GM10248 (cell line): Measurements from ENCODE around the gene THAP8.
A peak's percentile ranks its signal among the peaks of the same experiment; 100 is the strongest.

ENCODE experiments used
- CTCF ChIA-PET: fragments of 300-600 bp; sonication (Branson Sonifier 250); formaldehyde crosslinking; extraction: SDS; loops from one replicate; lab custom pipeline; 2021; ENCODE audit warnings: antibody characterized with exemption; lab: Yijun Ruan, JAX
- POLR2A ChIA-PET: fragments of 350-650 bp; sonication (Branson Sonifier 250); formaldehyde crosslinking; extraction: SDS; loops from one replicate; lab custom pipeline; 2020; ENCODE audit warnings: antibody characterized with exemption; lab: Yijun Ruan, JAX
- DNase-seq: peaks from one replicate; pipeline ENCODE4 v3.0.0; 2012; ENCODE audit errors: extremely low spot score
- TF ChIP-seq, protein P1 (sequence below): IDR thresholded peaks from 2 replicates; pipeline ENCODE4 v1.5.1; 2012; ENCODE audit warnings: mild to moderate bottlenecking, low read depth; ENCODE audit errors: extremely low read depth, missing control alignments, control extremely low read depth

THAP8 gene, protein sequence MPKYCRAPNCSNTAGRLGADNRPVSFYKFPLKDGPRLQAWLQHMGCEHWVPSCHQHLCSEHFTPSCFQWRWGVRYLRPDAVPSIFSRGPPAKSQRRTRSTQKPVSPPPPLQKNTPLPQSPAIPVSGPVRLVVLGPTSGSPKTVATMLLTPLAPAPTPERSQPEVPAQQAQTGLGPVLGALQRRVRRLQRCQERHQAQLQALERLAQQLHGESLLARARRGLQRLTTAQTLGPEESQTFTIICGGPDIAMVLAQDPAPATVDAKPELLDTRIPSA

DNA sequence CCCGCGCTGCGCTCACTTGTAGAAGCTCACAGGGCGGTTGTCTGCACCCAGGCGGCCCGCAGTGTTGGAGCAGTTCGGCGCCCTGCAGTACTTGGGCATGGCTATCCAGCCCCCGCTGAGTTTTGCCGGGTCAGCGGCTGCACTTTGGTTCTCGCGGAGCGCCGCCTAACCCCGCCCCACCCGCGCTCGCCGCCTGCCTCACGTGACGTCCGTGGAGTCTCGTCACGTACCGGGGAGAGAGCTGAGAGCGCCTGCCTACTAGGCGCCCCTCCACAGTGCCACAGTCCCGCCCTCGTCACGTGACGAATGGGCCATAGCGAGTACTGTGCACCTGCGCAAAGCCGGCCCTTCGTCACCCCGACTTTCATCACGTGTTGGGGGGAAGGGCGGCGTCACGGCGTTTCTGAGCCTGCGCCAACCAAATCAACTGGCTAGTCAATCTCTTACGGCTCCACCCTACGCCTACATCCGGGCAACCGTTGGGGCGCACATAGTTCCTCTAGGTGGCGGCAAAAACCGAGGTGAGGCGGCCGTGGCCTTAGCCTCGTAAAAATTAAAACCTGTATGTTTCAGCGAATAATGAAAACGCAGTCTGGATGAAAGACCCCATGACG, at the start of gene THAP8:
Gene THAP8 (minus strand): TSS at position 167 of the 614 bp plus-strand sequence. CDS start 68 bp downstream, at position 99.
- TF ChIP-seq, protein P1, sequence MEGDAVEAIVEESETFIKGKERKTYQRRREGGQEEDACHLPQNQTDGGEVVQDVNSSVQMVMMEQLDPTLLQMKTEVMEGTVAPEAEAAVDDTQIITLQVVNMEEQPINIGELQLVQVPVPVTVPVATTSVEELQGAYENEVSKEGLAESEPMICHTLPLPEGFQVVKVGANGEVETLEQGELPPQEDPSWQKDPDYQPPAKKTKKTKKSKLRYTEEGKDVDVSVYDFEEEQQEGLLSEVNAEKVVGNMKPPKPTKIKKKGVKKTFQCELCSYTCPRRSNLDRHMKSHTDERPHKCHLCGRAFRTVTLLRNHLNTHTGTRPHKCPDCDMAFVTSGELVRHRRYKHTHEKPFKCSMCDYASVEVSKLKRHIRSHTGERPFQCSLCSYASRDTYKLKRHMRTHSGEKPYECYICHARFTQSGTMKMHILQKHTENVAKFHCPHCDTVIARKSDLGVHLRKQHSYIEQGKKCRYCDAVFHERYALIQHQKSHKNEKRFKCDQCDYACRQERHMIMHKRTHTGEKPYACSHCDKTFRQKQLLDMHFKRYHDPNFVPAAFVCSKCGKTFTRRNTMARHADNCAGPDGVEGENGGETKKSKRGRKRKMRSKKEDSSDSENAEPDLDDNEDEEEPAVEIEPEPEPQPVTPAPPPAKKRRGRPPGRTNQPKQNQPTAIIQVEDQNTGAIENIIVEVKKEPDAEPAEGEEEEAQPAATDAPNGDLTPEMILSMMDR: peak; percentile 30
- ChIA-PET CTCF (interaction anchor here (0.8 to 1.0 kb wide), 3 partner anchors 18 to 40 kb away, joined by 3 to 5 read pairs (median 4); partner anchors contain the start of gene ALKBH6), POLR2A (interaction anchor here (0.5 to 1.2 kb wide), 3 partner anchors 42 to 353 kb away, joined by 3 to 4 read pairs (median 4); partner anchors contain the start of gene NFKBID)
- peak; percentile 100 for DNase-seq

DNA sequence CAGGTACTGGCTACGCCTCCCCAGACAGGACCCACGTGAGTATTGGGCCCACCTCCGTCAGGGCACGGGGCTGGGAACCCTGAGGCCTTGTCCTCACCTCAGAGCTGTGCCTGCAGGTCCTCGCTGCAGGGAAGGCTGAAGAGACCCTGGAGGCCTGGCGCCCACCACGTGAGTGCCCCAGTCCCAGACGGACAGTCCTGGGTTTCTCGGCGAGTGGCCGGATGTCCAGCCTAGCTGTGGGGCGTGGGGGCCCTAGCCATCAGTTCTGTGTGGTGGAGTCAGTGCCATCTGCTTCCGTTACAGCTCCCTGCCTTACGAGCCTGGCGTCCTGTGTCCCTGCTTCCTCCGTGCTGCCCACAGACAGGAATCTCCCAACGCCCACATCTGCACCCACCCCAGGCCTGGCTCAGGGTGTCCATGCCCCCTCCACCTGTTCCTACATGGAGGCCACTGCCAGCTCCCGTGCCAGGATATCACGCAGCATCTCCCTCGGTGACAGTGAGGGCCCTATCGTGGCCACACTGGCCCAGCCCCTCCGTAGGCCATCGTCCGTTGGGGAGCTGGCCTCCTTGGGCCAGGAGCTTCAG, 49.0 kb upstream of the THAP8 start:
- TF ChIP-seq, protein P1: no peak
- POLR2A ChIA-PET: no interaction called here
- CTCF ChIA-PET: interaction anchor here (1.2 to 1.3 kb wide), 5 partner anchors 12 to 42 kb away, joined by 3 to 4 read pairs (median 3); no protein-coding TSS in a partner anchor

DNA sequence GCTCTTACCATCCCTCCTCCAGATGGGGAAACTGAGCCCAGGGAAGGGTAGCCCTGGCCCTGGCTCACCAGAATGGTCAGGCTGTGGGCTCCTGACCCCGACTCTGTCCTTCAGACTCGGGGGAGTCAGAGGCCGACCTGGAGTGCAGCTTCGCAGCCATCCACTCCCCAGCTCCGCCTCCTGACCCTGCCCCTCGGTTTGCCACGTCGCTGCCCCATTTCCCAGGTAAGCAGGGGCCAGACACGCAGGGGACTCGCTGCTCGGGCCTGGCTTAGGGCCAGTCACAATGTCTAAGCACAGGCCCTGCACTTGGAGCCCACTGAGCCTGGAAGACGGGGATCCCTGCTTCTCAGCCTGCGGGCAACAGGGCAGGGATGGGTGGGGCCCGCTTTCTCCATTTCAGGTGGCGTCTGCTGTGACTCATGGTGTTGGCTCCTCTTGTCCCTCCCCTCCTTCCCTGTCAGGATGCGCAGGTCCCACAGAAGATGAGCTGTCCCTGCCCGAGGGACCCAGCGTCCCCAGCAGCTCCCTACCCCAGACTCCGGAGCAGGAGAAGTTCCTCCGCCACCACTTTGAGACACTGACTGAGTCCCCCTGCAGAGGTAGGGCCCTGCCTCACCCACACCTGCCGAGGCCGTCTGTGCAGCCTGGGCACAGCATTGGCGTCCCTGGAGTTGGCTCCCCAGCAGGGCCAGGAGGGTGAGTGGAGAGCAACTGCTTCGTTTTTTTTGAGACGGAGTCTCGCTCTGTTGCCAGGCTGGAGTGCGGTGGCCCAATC, 47.7 kb upstream of the THAP8 start:
- DNase-seq: no peak
- ChIA-PET POLR2A (no interaction called here), CTCF (interaction anchor here (0.9 to 2.4 kb wide), 4 partner anchors 17 to 67 kb away, joined by 3 to 7 read pairs (median 4); no protein-coding TSS in a partner anchor)
- TF ChIP-seq, protein P1: no peak

More for the DNA sequence above, 49.0 kb upstream of the THAP8 start:
- DNase-seq: no peak

DNA sequence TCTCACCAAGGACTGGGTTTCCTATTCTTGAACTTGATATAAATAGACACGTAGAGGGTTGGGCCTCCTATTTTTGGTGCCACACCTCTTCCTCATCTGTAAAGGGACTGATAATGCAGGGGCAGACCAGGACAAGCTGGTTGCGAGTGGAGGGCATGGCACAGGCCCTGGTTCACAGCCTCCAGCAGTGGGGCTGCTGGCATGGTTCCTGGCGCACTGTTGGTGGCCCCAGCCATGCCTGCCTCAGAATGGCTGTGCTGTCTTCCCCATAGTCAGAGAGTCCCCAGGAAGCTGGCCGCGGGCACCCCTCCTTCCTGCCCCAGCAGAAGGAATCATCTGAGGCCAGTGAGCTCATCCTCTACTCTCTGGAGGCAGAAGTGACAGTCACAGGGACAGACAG, 46.4 kb upstream of the THAP8 start:
- DNase-seq: no peak
- CTCF ChIA-PET: interaction anchor here (0.9 to 2.4 kb wide), 4 partner anchors 9 to 69 kb away, joined by 3 to 7 read pairs (median 4); no protein-coding TSS in a partner anchor
- POLR2A ChIA-PET: no interaction called here
- TF ChIP-seq, protein P1: no peak

DNA sequence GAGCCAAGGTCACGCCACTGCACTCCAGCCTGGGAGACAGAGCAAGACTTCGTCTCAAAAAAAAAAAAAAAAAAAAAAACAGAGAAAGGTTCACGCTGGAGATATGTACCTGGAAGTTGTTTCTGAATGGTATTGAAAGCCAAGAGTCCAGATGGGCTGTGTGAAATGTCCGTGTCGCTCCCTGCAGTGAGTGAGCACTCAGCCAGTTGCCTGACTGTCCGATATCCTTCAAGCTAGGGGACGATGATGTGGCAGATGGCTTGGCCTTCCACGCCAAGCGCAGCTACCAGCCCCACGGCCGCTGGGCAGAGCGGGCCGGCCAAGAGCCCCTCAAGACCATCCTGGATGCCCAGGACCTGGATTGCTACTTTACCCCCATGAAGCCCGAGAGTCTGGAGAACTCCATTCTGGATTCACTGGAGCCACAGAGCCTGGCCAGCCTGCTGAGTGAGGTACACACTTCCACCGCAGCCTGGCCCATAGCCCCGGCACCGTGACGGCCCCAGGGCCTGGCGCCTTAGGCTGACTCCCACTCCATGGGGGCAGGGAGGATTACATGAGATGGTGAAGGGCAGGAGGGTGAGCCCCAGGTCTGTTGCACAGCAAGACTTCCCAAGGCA, 45.2 kb upstream of the THAP8 start:
- DNase-seq: no peak
- ChIA-PET POLR2A (interaction anchor here (0.6 kb wide), 1 partner anchor 94 kb away, joined by 4 read pairs; no protein-coding TSS in a partner anchor), CTCF (interaction anchor here (2.4 kb wide), 1 partner anchor 38 kb away, joined by 7 read pairs; no protein-coding TSS in a partner anchor)
- TF ChIP-seq, protein P1: no peak
